Parathyroid adenoma (tissue), 2 donors: ENCODE results near the gene FLYWCH1.
"Not testable (repeated sequence)": the region's sequence is repeated elsewhere in the genome, so short reads cannot be mapped to it uniquely, and the experiment has no call there.

Experiments
- H2AFZ ChIP-seq: fragments of 300-600 bp; sonication (generic); one replicate; pipeline ENCODE4 v1.7.0; 2017; ENCODE audit warnings: antibody characterized with exemption, mild to moderate bottlenecking
- H3K27ac ChIP-seq: fragments of 300-600 bp; sonication (generic); one replicate; pipeline ENCODE4 v1.7.0; 2017
- H3K27me3 ChIP-seq: fragments of 300-600 bp; sonication (generic); one replicate; pipeline ENCODE4 v1.7.0; 2017; ENCODE audit warnings: low read length; ENCODE audit not compliant: control insufficient read depth, insufficient read depth
- H3K36me3 ChIP-seq: fragments of 300-600 bp; sonication (generic); one replicate; pipeline ENCODE4 v1.7.0; 2017; ENCODE audit warnings: low read length; ENCODE audit not compliant: control insufficient read depth, insufficient read depth
- H3K4me1 ChIP-seq: fragments of 300-600 bp; sonication (generic); one replicate; pipeline ENCODE4 v1.7.0; 2017; ENCODE audit warnings: control low read depth
- H3K4me2 ChIP-seq: fragments of 300-600 bp; sonication (generic); one replicate; pipeline ENCODE4 v1.7.0; 2017; ENCODE audit warnings: low read length
- H3K4me3 ChIP-seq: fragments of 300-600 bp; sonication (generic); one replicate; pipeline ENCODE4 v1.7.0; 2017; ENCODE audit warnings: low read depth, low read length
- H3K79me2 ChIP-seq: fragments of 300-600 bp; sonication (generic); one replicate; pipeline ENCODE4 v1.7.0; 2017; ENCODE audit warnings: control low read depth
- H3K9ac ChIP-seq: fragments of 300-600 bp; sonication (generic); one replicate; pipeline ENCODE4 v1.7.0; 2017; ENCODE audit warnings: mild to moderate bottlenecking
- H3K9me3 ChIP-seq: fragments of 300-600 bp; sonication (generic); one replicate; pipeline ENCODE4 v1.7.0; 2017; ENCODE audit warnings: low read length; ENCODE audit not compliant: control insufficient read depth
- TF ChIP-seq, protein P1 (sequence below): fragments of 300-600 bp; sonication (generic); IDR thresholded peaks from one replicate; pipeline ENCODE4 v1.7.0; 2017; ENCODE audit warnings: antibody characterized with exemption, mild to moderate bottlenecking
- donor health status: primary hyperparathyroidism.

Gene FLYWCH1

DNA sequence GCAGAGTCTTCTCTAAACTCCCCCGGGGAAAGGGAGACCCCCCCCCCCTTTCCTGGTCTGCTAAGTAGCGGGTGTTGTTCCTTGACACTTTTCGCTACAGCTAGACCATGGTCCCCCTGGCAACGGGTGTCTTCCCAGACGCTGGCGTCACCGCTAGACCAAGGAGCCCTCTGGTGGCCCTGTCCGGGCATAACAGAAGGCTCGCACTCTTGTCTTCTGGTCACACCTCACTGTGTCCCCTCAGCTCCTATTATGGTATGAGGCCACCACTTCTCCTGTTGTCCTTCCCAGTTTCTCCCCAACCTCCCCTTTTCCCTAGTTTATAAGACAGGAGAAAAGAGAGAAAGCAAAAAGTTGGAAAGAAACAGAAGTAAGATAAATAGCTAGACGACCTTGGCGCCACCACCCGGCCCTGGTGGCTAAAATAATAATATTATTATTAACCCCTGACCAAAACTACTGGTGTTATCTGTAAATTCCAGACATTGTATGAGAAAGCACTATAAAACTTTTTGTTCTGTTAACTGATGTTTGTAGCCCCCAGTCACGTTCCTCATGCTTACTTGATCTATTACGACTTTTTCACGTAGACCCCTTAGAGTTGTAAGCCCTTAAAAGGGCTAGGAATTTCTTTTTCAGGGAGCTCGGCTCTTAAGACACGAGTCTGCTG, 4.5 kb upstream of the FLYWCH1 start:
- H3K4me3 ChIP-seq, H3K36me3 ChIP-seq, H2AFZ ChIP-seq, H3K9ac ChIP-seq, H3K4me1 ChIP-seq, H3K9me3 ChIP-seq, H3K27me3 ChIP-seq, H3K4me2 ChIP-seq, H3K79me2 ChIP-seq: not testable (repeated sequence)
- peak overlapping the region; percentile 74 for H3K27ac ChIP-seq
- TF ChIP-seq, protein P1, sequence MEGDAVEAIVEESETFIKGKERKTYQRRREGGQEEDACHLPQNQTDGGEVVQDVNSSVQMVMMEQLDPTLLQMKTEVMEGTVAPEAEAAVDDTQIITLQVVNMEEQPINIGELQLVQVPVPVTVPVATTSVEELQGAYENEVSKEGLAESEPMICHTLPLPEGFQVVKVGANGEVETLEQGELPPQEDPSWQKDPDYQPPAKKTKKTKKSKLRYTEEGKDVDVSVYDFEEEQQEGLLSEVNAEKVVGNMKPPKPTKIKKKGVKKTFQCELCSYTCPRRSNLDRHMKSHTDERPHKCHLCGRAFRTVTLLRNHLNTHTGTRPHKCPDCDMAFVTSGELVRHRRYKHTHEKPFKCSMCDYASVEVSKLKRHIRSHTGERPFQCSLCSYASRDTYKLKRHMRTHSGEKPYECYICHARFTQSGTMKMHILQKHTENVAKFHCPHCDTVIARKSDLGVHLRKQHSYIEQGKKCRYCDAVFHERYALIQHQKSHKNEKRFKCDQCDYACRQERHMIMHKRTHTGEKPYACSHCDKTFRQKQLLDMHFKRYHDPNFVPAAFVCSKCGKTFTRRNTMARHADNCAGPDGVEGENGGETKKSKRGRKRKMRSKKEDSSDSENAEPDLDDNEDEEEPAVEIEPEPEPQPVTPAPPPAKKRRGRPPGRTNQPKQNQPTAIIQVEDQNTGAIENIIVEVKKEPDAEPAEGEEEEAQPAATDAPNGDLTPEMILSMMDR = peak; percentile 40

DNA sequence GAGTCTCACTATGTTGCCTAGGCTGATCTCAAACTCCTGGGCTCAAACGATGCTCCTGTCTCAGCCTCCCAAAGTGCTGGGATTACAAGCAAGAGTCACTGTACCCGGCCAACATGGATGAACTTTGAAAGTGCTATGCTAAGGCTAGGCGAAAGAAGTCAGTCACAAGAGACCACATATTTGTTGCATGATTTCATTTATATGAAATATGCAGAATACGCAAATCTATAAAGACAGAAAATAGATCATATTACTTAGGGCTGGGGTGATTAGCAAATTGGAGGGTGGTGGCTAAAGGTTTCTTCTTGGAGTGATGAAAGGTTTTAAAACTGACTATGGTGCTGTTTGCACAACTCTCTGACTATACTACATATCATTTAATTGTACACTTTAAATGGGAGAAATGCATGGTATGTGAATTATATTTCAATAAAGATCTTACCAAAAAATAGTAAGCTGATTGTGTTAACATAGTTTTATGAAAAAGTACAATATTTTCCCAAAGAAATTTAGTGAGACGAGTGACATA, 1.2 kb upstream of the FLYWCH1 start:
- Histone ChIP-seq H3K4me3 (no peak overlapping the region), H3K27me3 (no peaks in the 10 kb centered on the region)

DNA sequence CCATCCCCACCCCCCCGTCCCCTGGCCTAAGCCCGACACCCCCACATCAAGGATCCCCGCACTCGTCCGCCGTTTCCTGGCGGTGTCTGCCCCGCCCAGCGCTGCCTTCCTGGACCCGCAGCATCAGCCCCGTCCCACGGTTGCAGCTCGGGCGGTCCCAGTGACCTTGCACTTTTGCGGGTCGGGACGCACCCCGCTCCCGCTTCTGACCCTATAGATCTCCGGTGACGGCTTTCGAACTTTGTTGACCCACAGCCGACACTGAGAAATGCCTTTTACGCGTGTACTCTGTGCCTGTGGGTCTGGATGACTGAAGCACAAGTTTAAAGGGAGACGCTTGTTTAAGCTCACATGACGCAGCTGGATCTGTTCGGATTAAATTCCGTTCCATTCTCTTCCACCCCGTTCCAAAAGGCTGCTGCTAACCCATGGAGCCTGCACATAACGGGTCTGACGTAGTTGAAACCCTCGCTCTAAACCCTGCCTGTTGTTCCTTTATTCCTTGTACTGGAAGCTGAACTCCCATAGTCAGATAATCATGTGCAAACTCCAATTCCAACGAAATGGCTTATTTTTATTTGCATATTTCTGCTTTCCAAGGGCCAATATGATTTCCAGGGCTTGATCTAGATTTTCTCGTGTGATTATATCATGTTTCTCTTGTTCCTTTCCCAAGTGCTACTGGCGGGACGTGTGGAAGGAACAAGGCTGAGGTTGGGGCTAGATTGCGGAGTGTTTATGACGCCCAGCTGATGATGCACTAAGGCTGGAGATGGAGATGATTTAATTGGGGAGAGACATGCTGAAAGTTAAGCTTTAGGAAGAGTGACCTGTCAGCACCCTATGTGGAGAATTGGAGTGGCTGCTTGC, 834 bp downstream of the FLYWCH1 start:
- Histone ChIP-seq H2AFZ (peak overlapping the region; percentile 63), H3K9ac (no peak overlapping the region), H3K4me3 (peak overlapping the region; percentile 87), H3K4me1 (peaks cover 12% of the 10 kb centered on the region), H3K27me3 (no peaks in the 10 kb centered on the region), H3K36me3 (no peaks in the 10 kb centered on the region), H3K9me3 (no peaks in the 10 kb centered on the region), H3K27ac (peak overlapping the region; percentile 78), H3K4me2 (peak overlapping the region; percentile 83), H3K79me2 (peaks cover 3% of the 10 kb centered on the region)
- TF ChIP-seq, protein P1 = no peak

More for the DNA sequence above, 1.2 kb upstream of the FLYWCH1 start:
- Histone ChIP-seq H3K27ac (no peak overlapping the region), H3K9ac (no peak overlapping the region), H3K4me2 (no peak overlapping the region), H3K4me1 (peaks cover 11% of the 10 kb centered on the region), H3K79me2 (no peaks in the 10 kb centered on the region), H3K36me3 (no peaks in the 10 kb centered on the region), H2AFZ (no peak overlapping the region), H3K9me3 (no peaks in the 10 kb centered on the region)
- TF ChIP-seq, protein P1 = no peak

DNA sequence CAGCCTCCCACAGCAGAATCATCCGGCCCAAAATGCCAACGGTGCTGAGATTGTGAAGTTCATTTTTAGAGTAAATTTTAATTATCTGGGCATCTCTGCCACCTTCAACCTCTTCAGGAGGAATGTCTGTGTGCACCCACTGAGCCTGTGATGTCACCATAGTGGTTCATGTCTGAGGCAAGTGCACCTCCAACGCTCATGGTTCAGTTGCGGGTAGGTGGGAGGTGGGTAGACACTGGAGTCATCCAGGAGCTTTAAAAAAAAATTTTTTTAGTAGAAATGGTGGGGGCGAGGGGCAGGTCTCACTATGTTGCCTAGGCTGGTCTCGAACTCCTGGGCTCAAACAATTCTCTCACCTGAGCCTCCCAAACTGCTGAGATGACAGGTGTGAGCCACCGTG, 1.9 kb downstream of the FLYWCH1 start:
- Histone ChIP-seq H3K27me3 (no peaks in the 10 kb centered on the region), H3K9ac (no peak overlapping the region), H3K4me3 (peak overlapping the region; percentile 87), H3K79me2 (peaks cover 3% of the 10 kb centered on the region), H3K9me3 (no peaks in the 10 kb centered on the region), H3K36me3 (no peaks in the 10 kb centered on the region), H3K27ac (no peak overlapping the region), H2AFZ (no peak overlapping the region), H3K4me2 (no peak overlapping the region), H3K4me1 (peaks cover 12% of the 10 kb centered on the region)
- TF ChIP-seq, protein P1 = no peak
